HG03565 (cell line): ENCODE data around the gene ZNF775.

Experiments
- ATAC-seq: cut with Tn5 transposase; IDR thresholded peaks from one replicate; pipeline ENCODE4 v1.9.1; 2021; ENCODE audit warnings: mild to moderate bottlenecking, moderate library complexity; ENCODE audit not compliant: unreplicated experiment

ZNF775 gene

DNA sequence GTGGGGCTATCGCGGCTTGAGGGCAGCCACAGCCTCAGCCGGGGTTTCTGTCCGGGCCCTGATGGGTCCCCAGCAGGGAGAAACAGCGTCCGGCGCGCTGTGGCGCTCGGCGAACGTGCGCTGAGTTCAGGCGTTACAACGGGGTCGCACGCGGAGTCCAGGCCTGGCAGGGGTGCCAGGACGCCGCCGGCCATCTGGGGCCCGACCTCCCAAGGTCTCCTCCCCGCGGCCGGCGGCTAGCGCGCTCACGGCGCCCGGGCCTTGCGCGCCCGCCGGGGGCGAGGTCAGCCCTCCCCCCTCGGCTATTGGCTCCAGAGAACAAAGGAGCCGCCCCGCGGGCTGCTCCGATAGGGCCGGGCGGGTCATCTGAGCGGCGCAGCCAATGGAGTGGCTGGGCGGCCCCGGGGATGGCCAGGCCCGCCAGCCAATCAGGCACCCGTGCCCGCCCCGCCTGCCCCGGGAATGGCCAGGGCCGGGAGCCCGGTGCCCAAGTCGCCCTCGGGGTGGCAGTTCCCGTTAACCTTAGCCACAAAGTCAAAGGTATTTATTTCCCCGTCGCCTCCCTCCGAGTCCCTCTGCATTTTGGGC, at the start of gene ZNF775:
Gene ZNF775 (plus strand): TSS at position 478 of the 588 bp plus-strand sequence. CDS start 9,141 bp downstream, outside the sequence.
- ATAC-seq = peak; percentile 83

GRCh38 chr7:150329331-150330120, 49.6 kb upstream of the ZNF775 start:
- no peak for ATAC-seq

- ATAC-seq = no peak
Observed at GRCh38 chr7:150330211-150330885, 48.8 kb upstream of the ZNF775 start.

GRCh38 chr7:150332852-150333635, 46.1 kb upstream of the ZNF775 start:
- no peak for ATAC-seq

GRCh38 chr7:150333659-150334058, 45.5 kb upstream of the ZNF775 start:
- ATAC-seq = no peak

DNA sequence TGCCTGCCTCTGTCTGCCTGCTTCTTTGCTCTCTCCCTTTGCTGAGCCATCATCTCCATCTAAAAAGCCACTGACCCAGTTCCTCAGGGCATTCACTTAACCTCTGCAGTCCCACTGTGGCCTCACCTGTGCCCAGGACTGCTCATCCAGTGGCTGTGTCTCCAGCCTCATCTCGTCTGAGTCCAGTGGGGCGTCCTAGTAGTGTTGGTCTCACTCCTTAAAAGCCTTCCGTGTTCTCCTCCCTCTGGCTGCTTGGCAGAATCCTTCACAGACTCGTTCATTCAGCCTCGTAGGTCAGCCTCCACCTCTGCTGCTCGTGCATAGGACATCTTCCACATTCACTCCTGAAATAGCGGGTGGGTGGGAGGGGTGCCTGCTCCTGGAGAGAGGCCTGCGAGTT, 45.0 kb upstream of the ZNF775 start:
- no peak for ATAC-seq

GRCh38 chr7:150335108-150335773, 43.9 kb upstream of the ZNF775 start:
- ATAC-seq = no peak

GRCh38 chr7:150335774-150336112, 43.4 kb upstream of the ZNF775 start:
- no peak for ATAC-seq

DNA sequence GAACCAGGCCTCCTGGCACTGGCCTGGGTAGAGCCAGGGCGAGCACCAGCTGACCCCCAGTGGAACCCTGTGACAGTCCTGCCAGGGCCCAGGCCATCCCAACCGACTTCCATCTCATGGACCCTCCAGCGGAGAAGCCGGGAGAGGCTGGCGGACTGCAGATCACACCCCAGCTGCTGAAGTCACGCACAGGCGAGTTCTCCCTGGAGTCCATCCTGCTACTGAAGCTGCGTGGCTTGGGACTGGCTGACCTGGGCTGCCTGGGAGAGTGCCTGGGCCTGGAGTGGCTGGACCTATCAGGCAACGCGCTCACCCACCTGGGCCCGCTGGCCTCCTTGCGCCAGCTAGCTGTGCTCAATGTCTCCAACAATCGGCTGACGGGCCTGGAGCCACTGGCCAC, 42.4 kb upstream of the ZNF775 start:
- ATAC-seq = no peak

GRCh38 chr7:150337179-150337578, 42.0 kb upstream of the ZNF775 start:
- ATAC-seq = no peak

GRCh38 chr7:150337659-150338081, 41.5 kb upstream of the ZNF775 start:
- no peak for ATAC-seq

DNA sequence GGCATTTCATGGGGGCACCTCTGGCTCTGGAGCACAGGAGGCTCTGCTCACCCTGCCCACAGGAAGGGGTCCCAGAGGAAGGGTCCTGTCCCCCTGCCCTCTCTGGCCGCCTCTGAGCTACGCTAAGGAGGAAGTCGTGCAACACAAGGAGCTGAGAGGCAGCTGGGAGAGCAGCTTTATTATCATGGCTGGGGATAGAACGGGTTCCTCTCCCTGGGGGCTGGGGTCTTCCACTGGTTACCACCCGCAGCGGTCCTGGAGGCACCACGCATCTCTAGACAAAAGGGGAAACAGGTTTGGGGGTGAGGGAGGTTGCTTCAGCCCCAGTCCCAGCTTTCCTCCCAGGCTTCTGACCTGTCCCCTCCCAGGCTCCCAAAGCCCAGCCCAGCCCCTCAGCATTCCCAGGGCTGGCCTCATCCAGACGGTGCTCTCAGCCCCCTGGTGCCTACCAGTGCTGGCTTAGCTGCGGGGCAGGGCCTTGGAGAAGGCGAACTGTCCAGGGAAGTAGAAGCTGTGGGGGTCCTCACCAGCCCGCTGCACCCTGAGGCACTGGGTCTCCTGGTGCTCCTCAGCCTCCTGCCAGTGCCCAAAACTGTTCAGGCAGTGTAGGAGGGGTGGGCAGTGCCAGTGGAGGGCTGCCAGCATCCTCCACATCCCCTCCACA, 40.8 kb upstream of the ZNF775 start:
- no peak for ATAC-seq

- no peak for ATAC-seq
Observed at GRCh38 chr7:150339409-150339809, 39.7 kb upstream of the ZNF775 start.

- ATAC-seq = no peak
Observed at GRCh38 chr7:150340024-150340749, 38.9 kb upstream of the ZNF775 start.

- ATAC-seq = no peak
Observed at GRCh38 chr7:150340875-150341262, 38.3 kb upstream of the ZNF775 start.

DNA sequence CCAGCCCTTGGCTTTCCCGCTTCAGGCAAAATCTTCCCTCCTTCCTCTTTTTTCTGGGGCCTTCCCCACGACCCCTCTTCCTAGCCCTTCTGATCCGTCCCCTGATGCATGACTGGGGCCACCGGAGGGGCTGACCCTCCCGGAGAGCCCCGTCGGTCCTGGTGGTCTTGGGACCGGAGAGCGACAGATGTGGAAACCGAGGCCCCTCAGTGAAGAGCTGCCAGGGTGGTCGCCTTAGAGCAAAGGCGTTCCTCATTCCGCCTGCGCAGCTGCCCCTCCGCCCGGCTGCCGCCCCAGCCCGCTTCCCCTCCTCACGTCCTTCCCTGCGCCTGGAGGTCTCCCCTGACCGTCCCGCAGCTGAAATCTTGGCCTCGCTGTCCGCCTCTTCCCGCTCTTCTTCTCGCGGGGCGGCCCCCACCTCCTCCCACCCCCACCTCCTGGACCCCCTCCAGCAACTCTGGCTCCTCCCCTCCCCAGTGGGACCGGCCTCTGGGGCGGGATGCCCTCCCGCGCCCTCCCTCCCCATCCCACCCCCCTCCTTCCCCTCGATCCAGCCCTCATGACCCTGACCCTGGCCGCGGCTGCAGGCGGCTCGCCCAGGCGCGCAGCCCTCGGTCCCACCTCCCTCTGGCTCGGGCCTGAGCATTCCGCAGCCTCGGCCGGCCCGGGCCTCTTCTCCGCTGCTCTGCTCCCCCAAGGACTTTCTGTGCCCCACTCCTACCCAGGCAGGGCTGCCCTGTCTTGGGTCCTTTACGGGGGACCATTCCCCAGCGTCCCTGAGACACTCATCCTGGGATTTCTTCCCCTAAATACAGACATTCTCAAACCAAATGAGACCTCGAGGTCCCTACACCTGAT, 37.6 kb upstream of the ZNF775 start, which contains the start of gene RARRES2:
Gene RARRES2 (minus strand): TSS at position 367 of the 858 bp plus-strand sequence. CDS start 1,020 bp downstream, outside the sequence.
- ATAC-seq = no peak

DNA sequence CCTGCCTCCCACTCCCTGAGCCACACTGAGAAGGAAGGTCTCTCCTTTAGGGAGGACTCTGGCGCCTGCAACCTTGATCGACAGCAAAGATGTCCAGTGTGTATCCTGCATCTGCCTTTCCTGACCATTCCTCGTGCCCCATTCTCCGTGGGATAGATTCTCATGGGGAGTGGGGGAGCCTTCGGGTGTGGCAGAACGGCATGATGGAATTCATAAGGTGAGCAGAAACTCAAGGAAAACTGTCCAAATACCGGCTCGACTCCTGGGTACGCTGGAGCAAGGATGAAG, 37.1 kb upstream of the ZNF775 start:
- ATAC-seq = no peak

DNA sequence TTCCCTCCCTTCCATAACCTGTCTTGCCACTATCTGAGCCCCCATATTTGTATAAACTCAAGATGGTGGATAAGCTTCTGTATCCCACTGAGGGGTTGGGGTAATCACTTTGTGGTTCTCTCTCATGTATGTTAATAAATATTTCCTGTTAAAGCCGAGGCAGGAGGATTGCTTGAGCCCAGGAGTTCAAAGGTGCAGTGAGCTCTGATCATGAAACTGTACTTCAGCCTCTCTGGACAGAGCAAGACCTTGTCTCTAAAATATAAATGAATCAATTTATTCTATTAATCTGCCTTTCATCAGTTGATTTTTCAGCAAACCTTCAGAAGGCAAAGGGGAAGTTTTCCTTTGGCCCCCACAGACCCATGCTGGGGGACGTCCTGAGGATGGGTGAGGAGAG, 35.9 kb upstream of the ZNF775 start:
- no peak for ATAC-seq

- no peak for ATAC-seq
Observed at GRCh38 chr7:150344299-150344698, 34.8 kb upstream of the ZNF775 start.
